Nucleus accumbens (tissue), 56 donors: Measurements from ENCODE around the gene FBN1.

Source experiments
- DNase-seq, 56 donors: peaks; one replicate each; lab custom pipeline; 2025; lab: John Stamatoyannopoulos, UW

FBN1 gene

GRCh38 chr15:48442011-48442410, 203.5 kb downstream of the FBN1 start:
- DNase-seq = no peak

- no peak for DNase-seq
Observed at GRCh38 chr15:48440084-48440483, 205.4 kb downstream of the FBN1 start.

GRCh38 chr15:48437178-48437577, 208.3 kb downstream of the FBN1 start:
- peak in 1 of 56 donors; percentile 34 for DNase-seq

DNA sequence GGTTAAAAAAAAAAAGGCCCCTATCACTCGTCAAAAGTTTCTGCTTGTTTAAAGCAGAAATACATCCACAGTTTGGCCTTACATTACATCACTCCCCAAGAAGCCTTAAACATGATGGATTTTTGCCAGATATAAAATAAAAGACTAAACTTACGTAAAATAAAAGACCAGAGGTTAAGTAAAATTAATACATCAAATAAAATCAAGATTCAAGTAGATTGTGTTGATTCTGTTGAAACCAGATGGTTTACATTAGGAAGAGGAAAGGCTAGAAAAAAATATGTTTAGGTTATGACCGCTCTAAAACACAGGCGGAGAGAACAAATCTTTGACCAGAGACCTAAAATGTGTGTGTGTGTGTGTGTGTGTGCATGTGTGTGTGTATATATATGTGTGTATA, 210.2 kb downstream of the FBN1 start:
- no peak for DNase-seq

DNA sequence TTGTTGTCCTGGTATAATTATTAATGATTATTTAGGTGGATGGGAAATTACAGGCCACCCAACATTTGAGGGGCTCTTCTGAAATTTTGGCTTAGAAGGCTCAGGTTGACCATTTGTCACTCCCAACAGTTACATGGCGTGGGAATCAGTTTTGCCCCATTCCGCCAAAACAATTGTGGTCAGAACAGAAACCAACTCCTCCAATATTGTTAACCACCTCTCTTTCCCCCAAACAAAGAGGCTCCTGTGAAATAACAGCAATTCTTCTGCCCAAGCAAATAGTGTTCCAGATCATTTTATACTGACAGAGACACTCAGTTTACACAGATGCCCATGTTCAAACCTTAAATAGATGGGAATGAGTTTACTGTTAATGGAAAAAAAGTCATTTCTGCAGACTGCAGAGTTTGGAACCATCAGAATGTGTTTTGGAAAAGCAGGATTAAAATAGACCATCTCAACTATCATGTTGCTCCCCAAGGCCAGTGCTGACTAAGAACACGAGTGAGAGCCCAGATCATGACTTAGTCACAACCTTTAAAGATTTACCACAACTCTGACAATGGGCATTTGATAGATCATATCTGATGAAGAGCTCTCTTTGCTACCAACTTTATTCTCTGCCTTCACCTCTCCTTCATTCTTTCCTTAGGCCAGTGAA, 212.2 kb downstream of the FBN1 start:
- no peak for DNase-seq

GRCh38 chr15:48432688-48433087, 212.8 kb downstream of the FBN1 start:
- DNase-seq = no peak

DNA sequence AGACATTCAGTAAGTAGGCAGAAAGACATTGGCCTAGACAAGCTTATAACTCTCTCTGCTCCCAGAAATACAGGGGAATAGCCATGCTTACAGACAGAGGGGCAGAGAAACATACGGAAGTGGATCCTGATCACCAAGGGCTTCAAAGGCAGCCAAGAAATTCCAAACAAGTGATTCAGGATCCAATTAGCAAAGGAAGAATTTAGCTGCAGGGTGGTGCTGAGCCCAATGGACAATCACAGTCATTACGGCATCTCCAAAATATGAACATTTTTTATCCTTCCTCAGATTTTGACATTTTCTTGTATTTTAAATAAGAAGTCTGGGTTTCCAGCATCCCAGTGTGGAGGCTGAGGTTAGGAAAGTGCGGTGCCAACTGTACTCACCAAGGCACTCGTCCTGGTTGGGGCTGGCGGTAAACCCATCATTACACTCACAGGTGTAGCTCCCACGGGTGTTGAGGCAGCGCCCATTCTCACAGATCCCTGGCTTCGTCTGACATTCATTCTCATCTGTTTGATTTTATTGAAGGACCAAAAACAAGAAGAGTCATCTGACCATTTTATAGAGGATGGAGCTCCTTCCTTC, 217.5 kb downstream of the FBN1 start:
- DNase-seq = no peak

GRCh38 chr15:48427479-48427878, 218.0 kb downstream of the FBN1 start:
- no peak for DNase-seq

DNA sequence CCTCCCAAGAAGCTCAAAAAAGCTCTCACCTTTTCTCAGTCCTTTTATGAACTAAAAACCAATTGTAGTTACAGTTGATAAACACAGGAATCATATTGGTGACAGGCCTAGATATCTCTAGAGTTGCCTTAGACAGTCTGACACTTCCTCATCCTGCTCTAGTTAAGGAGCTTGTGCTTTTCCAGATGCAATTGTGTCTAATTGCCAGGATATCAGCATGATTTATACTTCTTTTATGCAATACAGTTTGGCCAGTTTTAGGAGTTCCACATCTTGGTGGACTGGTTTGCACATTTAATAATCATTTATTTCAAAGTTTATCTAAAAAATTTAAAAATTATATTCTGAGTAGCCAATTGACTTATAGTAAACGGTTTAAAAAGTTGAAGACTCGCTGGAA, 218.6 kb downstream of the FBN1 start:
- no peak for DNase-seq

DNA sequence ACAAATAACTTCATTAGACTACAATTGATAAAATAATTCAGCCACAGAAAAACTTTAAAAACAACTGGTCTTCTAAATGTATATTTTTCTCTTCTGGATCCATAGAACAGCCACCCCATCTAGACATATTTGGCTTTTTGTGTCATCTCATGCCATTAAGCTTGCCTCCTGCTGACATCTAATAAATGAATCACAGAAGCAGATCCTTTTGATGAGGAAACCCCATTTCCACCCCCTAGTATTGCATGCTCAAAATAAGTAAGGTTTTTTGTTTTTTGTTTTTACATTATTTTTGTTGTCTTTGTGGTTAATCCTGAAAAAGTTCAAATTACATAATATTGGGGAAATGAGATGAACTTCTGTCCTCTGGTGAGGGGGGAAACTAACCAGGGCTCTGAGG, 219.5 kb downstream of the FBN1 start:
- DNase-seq = no peak

GRCh38 chr15:48425051-48425450, 220.5 kb downstream of the FBN1 start:
- DNase-seq = no peak

DNA sequence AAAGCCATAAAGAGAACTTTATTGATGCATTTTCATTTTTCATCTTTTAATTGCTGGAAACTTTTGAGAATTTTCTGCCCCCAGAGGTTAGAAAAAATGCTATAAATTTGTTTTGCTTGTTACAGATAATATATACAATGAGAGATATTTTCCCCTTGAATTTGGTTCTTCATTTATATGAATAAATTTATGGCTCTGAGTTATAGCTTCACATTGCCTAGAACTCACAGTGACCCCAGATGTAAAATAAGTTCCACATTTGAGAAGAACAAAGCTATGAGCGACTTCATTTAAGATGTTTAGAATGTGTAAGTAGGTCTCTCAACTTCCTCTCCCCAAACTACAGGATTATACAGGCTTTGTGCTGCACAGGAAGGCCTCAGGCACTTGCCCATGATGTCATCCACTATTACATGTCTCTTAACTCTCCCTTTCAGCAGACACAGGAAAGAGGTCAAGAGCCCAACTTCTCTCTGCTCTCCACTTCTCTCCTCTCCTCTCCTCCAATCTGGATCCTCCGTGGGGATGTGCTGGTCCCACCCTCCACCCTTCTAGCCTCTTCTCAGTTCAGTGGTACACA, 221.5 kb downstream of the FBN1 start:
- DNase-seq = no peak

- no peak for DNase-seq
Observed at GRCh38 chr15:48423342-48423741, 222.2 kb downstream of the FBN1 start.

DNA sequence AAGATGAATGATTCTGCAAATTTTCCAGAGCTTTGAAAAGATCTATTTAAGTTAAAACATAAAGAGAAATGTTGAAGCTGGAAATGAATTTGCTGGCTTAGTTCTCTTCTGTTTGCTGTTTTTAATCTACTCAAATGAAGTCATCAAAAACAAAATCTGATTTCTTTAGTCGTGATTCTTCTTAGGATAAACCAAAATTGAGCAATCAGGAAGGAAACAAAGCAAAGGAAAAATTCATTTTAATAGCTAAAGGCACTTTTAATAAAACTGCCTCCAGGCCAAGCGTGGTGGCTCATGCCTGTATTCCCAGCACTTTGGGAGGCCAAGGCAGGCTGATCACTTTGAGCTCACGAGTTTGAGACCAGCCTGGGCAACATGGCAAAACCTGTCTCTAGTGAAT, 223.1 kb downstream of the FBN1 start:
- no peak for DNase-seq

- DNase-seq = no peak
Observed at GRCh38 chr15:48421362-48421761, 224.1 kb downstream of the FBN1 start.

DNA sequence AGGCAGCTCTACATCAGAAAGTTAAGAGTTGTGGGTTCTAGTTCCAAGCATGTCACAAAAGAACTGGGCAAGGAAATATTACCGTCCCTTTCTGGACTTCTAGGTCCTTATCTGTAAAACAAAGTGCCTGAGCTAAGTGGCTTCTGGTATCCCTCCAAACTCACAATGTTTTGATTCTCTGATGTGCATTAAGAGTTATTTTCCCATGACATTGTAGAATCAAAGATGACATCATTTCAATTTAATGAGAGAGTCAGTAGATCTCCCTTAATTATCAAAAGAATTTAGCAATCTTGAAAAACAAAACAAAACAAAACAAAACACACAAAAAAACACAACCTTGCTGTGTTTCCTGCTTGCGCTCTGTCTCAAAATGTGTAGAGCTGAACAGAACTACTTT, 225.6 kb downstream of the FBN1 start:
- no peak for DNase-seq

DNA sequence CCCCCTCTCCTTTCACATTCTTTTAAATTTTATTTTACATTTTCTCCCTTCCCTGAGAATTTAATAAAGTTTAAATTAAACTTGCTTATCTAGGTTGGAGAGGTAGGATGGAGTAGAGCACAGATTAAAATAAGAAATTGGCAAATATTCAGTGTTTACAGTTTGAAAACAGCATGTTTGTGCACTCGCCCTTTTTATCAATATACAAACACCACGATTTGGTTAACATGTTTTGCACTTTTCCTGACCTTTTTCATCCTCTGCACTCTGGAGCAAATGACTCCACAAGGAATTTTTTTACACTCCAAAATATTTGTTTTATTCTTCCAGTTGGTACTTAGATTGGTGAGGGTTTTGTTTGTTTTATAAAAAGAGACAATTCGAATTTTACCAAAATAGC, 227.2 kb downstream of the FBN1 start:
- no peak for DNase-seq

DNA sequence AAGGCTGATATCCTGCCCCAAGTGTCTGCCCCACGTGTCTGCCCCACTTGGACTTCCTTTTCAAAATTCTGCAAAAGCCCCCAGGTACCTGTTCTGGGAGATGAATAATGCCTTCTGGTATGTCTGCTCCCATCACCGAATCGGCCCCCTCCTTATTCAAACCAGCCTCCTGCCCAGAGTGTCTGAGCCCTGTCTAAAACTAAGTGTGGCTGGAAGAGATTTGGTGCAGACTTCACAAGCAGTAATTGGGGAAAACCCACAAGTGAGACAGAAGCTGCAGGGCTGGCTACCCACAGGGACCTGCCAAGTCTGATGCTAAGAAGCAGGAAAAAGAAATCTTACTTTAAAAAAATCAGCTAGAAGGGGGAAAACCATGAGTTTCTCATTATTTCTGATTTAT, 229.2 kb downstream of the FBN1 start:
- no peak for DNase-seq

DNA sequence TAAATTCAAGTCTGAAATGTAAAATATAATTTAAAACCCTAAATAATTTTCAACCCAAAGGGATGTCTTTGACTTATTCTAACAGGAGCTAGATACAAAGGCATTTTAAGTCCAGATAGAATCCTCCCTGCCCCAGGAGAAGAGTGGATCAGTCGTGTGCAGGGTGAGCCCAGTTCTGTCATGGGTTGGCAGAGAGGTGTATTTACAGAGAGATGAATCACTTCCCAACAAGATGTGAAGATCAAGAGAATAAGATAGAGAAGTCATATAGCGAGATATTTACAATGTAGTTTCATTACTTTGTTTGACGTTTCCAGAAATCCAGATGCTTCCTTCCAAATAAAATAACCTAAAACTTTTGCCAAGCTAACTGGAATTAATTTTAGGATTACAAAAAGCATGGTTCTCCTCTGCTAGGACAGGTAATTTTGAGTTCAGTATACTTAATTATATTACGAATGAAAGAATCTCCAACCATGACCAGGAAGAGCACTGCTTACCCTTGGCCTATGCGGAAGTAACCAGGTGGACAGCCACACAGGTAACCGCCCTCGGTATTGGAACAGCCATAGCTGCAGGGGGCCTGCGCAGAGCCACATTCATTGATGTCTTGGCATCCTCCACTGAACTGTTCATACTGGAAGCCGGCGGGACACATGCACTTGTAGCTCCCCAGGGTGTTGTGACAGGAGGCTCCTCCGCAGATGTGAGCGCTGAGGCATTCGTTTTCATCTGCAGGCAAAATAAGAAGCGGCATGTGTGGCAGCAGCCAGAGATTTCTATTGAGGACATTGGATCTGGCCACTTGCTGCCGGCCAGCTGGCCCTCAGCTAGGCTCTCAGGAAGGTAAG, 230.2 kb downstream of the FBN1 start:
- no peak for DNase-seq

DNA sequence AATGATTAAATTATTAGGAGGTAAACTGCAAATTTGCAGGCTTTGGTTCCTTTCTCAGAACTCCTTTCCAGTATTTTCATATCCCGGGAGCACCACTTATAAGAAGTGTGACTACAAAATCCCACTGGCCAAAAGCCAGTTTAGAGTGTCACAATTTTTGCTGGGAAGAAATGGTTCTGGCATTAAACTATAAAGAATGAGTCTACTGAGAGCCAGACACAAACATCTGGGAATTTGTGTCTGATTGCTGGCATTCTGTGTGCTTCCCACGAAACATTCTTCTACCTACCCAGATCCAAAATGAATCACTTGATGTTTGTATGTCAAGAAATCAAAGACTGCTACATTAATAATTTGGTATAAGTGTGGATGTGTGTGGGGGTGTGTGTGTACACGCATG, 231.5 kb downstream of the FBN1 start:
- no peak for DNase-seq

DNA sequence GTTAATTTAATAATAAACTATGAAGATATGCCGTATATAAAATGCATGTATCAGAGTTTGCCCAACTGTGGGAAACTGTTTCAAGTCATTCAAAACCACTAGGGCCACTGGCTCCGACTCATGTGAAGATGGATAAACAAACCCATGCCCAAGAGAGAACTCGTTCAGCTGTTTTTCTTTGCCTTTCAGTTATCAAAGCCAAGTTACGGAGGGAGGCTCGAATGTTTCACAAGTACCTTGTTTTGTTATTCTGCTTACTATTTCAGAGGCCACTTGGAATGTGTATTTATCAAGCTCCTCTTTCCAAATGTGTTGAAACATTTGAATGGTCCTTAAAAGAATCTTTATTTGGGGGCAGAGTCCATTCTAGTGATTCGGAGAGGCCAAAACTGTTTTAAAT, 232.2 kb downstream of the FBN1 start:
- DNase-seq = no peak
